NCI-H460 (cell line): Measurements from ENCODE around the gene SNX21. TPM values are rescaled to one million over a fixed set of nuclear protein-coding genes. Genes with fewer than 3 reads are reported as not detected.
"Not testable (repeated sequence)": the region's sequence is repeated elsewhere in the genome, so short reads cannot be mapped to it uniquely, and the experiment has no call there.

Experiments used
- DNase-seq: peaks from one replicate; pipeline ENCODE4 v3.0.0-alpha.2; 2016; ENCODE audit warnings: low read depth; ENCODE audit errors: extremely low read depth
- polyA plus RNA-seq: library from polyadenylated mRNA; depleted of rRNA; stranded (reverse); fragments of >200 nt; gene quantifications from 2 replicates; pipeline ENCODE4 v1.2.3, GENCODE V29; 2014; cell fraction: nucleus; rRNA removed
- total RNA-seq: library from RNA; depleted of rRNA; stranded (reverse); fragments of >200 nt; shearing (Covaris generic); gene quantifications from 2 replicates; pipeline ENCODE4 v1.2.3, GENCODE V29; 2014; rRNA removed

The SNX21 gene
- 13.1 and 13.3 TPM in 2 replicates for total RNA-seq
- 66.4 and 73.9 TPM in 2 replicates for polyA plus RNA-seq

- DNase-seq = peak; percentile 70
Measured at GRCh38 chr20:45833030-45833882, at the start of gene SNX21. SNX21 (plus strand) TSS chr20:45833799; CDS start chr20:45833920, 121 bp downstream.

- no peak for DNase-seq
Measured at GRCh38 chr20:45788351-45788750, 45.2 kb upstream of the SNX21 start.

- no peak for DNase-seq
Measured at GRCh38 chr20:45792317-45793118, 41.1 kb upstream of the SNX21 start.

GRCh38 chr20:45796337-45797065 lies 37.1 kb upstream of the SNX21 start:
- no peak for DNase-seq

GRCh38 chr20:45797510-45797909 lies 36.1 kb upstream of the SNX21 start:
- not testable (repeated sequence) for DNase-seq

- not testable (repeated sequence) for DNase-seq
Measured at GRCh38 chr20:45797955-45798354, 35.6 kb upstream of the SNX21 start.

GRCh38 chr20:45798935-45799642 lies 34.5 kb upstream of the SNX21 start:
- peak; percentile 66 for DNase-seq

- no peak for DNase-seq
Measured at GRCh38 chr20:45801851-45802250, 31.7 kb upstream of the SNX21 start.

GRCh38 chr20:45810191-45810970 lies 23.2 kb upstream of the SNX21 start:
- DNase-seq = no peak

- peak; percentile 99 for DNase-seq
Measured at GRCh38 chr20:45812157-45813005, 21.2 kb upstream of the SNX21 start, which contains the start of gene UBE2C. UBE2C (plus strand) TSS chr20:45812644; CDS start chr20:45812696, 52 bp downstream.

GRCh38 chr20:45813006-45813340 lies 20.6 kb upstream of the SNX21 start:
- DNase-seq = no peak

- DNase-seq = no peak
Measured at GRCh38 chr20:45813489-45813888, 20.1 kb upstream of the SNX21 start.

GRCh38 chr20:45814314-45814713 lies 19.3 kb upstream of the SNX21 start:
- no peak for DNase-seq

GRCh38 chr20:45816951-45817350 lies 16.6 kb upstream of the SNX21 start:
- no peak for DNase-seq

GRCh38 chr20:45817376-45818194 lies 16.0 kb upstream of the SNX21 start:
- DNase-seq = peak; percentile 48

- no peak for DNase-seq
Measured at GRCh38 chr20:45818239-45818638, 15.4 kb upstream of the SNX21 start.

- no peak for DNase-seq
Measured at GRCh38 chr20:45819466-45819865, 14.1 kb upstream of the SNX21 start.

GRCh38 chr20:45821947-45822346 lies 11.7 kb upstream of the SNX21 start:
- DNase-seq = no peak
